K562 (cell line): ENCODE measurements around the gene CD164L2. TPM values are rescaled to one million over a fixed set of nuclear protein-coding genes. Genes with fewer than 3 reads are reported as not detected.

Source experiments
- CBX5 ChIP-seq: IDR thresholded peaks from 2 replicates; pipeline ENCODE4 v1.6.1; 2014; ENCODE audit warnings: low read depth, borderline replicate concordance
- DACH1 ChIP-seq: fragments of 450-650 bp; IDR thresholded peaks from 2 replicates; pipeline ENCODE4 v1.6.1; 2018; ENCODE audit not compliant: partially characterized antibody
- FOSL1 ChIP-seq: fragments of 200-800 bp; sonication (Bioruptor generic); conservative IDR thresholded peaks from 2 replicates; pipeline ENCODE4 v1.6.1; 2016; ENCODE audit warnings: missing genetic modification characterization, missing compliant biosample characterization
- FOXK2 ChIP-seq, 2 experiments: fragments of 450-650 bp; IDR thresholded peaks in 1 of 2; conservative IDR thresholded peaks in 1 of 2; 2 replicates each; pipeline ENCODE4 v1.6.1; 2016; ENCODE audit warnings: low read depth in 2 of 2, mild to moderate bottlenecking in 1 of 2
- HNRNPL ChIP-seq: fragments of 200-400 bp; formaldehyde crosslinking; IDR thresholded peaks from 2 replicates; pipeline ENCODE4 v1.6.1; 2017; ENCODE audit warnings: low read depth, mild to moderate bottlenecking, low read length
- ID3 ChIP-seq, 2 experiments: fragments of 250-450 bp in 1 of 2; fragments of 450-650 bp in 1 of 2; sonication (Bioruptor Pico) in 1 of 2; IDR thresholded peaks; 2 replicates each; pipeline versions ENCODE4 v1.6.1 to v1.8.0; 2016 to 2021; ENCODE audit warnings: mild to moderate bottlenecking in 2 of 2, moderate library complexity in 2 of 2, missing compliant biosample characterization in 1 of 2, missing genetic modification characterization in 1 of 2
- JUND ChIP-seq, 2 experiments: IDR thresholded peaks; 2 replicates in 1 of 2; 3 replicates in 1 of 2; pipeline ENCODE4 v1.6.1; 2011; ENCODE audit warnings: borderline replicate concordance in 2 of 2, low read depth in 2 of 2, low read length in 2 of 2, improper control_type of control experiment in 1 of 2, missing biosample characterization in 1 of 2, missing genetic modification characterization in 1 of 2, missing genetic modification reagents in 1 of 2
- KAT8 ChIP-seq: fragments of 450-650 bp; IDR thresholded peaks from 2 replicates; pipeline ENCODE4 v1.6.1; 2016; ENCODE audit warnings: low read depth, mild to moderate bottlenecking
- KLF1 ChIP-seq: fragments of 450-650 bp; IDR thresholded peaks from 2 replicates; pipeline ENCODE4 v1.6.1; 2016; ENCODE audit warnings: missing genetic modification characterization, missing compliant biosample characterization
- KLF13 ChIP-seq: fragments of 450-650 bp; IDR thresholded peaks from 2 replicates; pipeline ENCODE4 v1.6.1; 2016; ENCODE audit warnings: missing genetic modification characterization, low read depth, mild to moderate bottlenecking, missing compliant biosample characterization, moderate library complexity, borderline replicate concordance
- NFRKB ChIP-seq: fragments of 450-650 bp; IDR thresholded peaks from 2 replicates; pipeline ENCODE4 v1.6.1; 2016; ENCODE audit warnings: low read depth
- NR1H2 ChIP-seq: sonication (generic); formaldehyde crosslinking; IDR thresholded peaks from 2 replicates; pipeline ENCODE4 v1.4.0; 2020; ENCODE audit warnings: mild to moderate bottlenecking, missing genetic modification reagents
- SMAD3 ChIP-seq: fragments of 450-650 bp; formaldehyde crosslinking; conservative IDR thresholded peaks from 2 replicates; pipeline ENCODE4 v1.4.0; 2020; ENCODE audit warnings: mild to moderate bottlenecking
- SMARCA5 ChIP-seq: fragments of 450-650 bp; IDR thresholded peaks from 2 replicates; pipeline ENCODE4 v1.6.1; 2016
- ZBTB43 ChIP-seq: sonication (generic); formaldehyde crosslinking; IDR thresholded peaks from 2 replicates; pipeline ENCODE4 v1.8.0; 2023; ENCODE audit warnings: mild to moderate bottlenecking, missing genetic modification reagents
- ZC3H8 ChIP-seq: fragments of 450-650 bp; IDR thresholded peaks from 2 replicates; pipeline ENCODE4 v1.6.1; 2017
- ZNF24 ChIP-seq: fragments of 450-650 bp; IDR thresholded peaks from 2 replicates; pipeline ENCODE4 v1.6.1; 2016
- ZNF766 ChIP-seq: fragments of 200-800 bp; sonication (Bioruptor generic); conservative IDR thresholded peaks from 2 replicates; pipeline ENCODE4 v1.6.1; 2016; ENCODE audit warnings: missing genetic modification characterization, missing compliant biosample characterization
- polyA plus RNA-seq, 8 experiments: library from polyadenylated mRNA; depleted of rRNA in 4 of 8; stranded (reverse) in 5 of 8; unstranded in 3 of 8; fragments of >200 nt; fragmentation: Nextera tagmentation in 2 of 8; fragmentation: Illumina TruSeq in 1 of 8; extraction: Ambion mirVana in 2 of 8; extraction: Trizol in 1 of 8; gene quantifications; 2 replicates each; pipeline versions ENCODE4 v1.2.1 to v1.2.3, GENCODE V29; 2011 to 2014; ENCODE audit warnings: inconsistent platforms in 1 of 8, missing spikeins in 1 of 8
- total RNA-seq, 7 experiments: library from RNA; depleted of rRNA in 6 of 7; stranded (reverse); fragments of >200 nt in 6 of 7; fragmentation: Illumina TruSeq in 2 of 7; extraction: Trizol in 2 of 7; gene quantifications; 2 replicates each; pipeline versions ENCODE4 v1.2.1 to v1.2.3, GENCODE V29; 2011 to 2021; ENCODE audit warnings: low replicate concordance in 1 of 7
- TF ChIP-seq, protein P1 (sequence below): fragments of 200-800 bp; sonication (Bioruptor generic); IDR thresholded peaks from 2 replicates; pipeline ENCODE4 v1.6.1; 2017; ENCODE audit warnings: missing genetic modification characterization, missing compliant biosample characterization
- TF ChIP-seq, protein P2 (sequence below): fragments of 450-650 bp; formaldehyde crosslinking; IDR thresholded peaks from 2 replicates; pipeline ENCODE4 v1.4.0; 2020; ENCODE audit warnings: mild to moderate bottlenecking, moderate library complexity
- TF ChIP-seq, protein P3 (sequence below), 2 experiments: IDR thresholded peaks; 2 replicates each; pipeline ENCODE4 v1.6.1; 2011; ENCODE audit warnings: borderline replicate concordance in 1 of 2, control low read depth in 1 of 2, low read depth in 1 of 2, low read length in 1 of 2, mild to moderate bottlenecking in 1 of 2, mixed read lengths in 1 of 2, moderate library complexity in 1 of 2; ENCODE audit not compliant: insufficient read depth in 1 of 2, insufficient read length in 1 of 2, poor library complexity in 1 of 2, severe bottlenecking in 1 of 2; ENCODE audit errors: extremely low read depth in 1 of 2

The CD164L2 gene
- total and polyA plus RNA-seq, 9 of the 15 experiments (the other 6 are each of a cell fraction or from before 2014, with no cell fraction given), result 0.08 to 0.92 (median 0.38) TPM; not detected in 1

DNA sequence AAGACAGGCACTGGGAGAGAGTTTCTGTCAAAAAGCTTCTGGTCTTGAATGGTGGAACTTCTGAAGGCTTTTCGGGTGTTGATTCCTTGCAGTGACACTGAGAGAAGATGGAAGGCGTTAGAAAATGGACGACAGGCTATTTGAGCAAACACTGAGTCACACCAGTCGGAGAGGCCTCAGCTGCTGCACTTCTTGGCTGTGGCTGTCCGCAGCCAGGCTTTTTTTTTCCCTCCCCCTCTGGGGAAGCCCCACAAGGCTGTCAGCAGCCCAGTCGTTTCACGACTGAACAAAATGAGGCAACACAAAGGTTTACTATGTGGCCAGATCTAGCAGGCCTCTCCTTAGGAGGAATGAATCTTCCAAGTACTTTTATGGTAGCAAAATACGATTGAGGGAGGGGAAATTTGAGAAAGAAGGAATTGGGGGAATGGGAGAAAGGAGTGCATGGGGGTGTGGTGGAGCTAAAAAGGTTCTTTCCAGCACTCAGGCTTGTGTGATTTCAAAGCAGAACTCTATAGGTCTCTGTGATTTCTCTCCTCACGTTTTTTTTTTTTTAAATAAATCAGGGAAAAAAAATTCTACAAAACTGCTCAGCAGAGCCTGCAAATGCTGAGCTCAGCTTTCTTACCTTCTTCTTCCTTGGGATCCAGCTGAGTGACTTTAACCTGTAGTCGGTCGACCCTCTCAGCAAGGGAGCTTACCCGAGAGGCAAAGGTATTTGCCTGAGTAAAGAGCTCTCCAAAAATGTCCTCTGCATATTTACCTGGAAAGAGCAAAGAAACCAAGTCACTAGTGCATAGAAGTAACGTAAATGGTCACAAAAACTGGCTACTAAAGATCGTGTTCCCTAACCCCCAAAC is 35.4 kb upstream of the CD164L2 start (continued):
- TF ChIP-seq HNRNPL (no peak), SMARCA5 (no peak), KLF13 (tag) (no peak), ZBTB43 (CRISPR knock-in tag) (no peak), FOXK2 (conservative IDR thresholded peaks at IDR 0.05 in 1 of 2, IDR thresholded peaks at IDR 0.05 in 1 of 2; ENCODE audit: low read depth in 2 of 2) (no peak), ZNF766 (CRISPR knock-in tag) (0 out of 2 replicates have a peak, but pooled peaks have one; percentile 14), KLF1 (tag) (no peak), CBX5 (no peak), ZC3H8 (no peak), JUND (IDR thresholded peaks at IDR 0.05; ENCODE audit: borderline replicate concordance, low read depth, low read length) (0 out of 2 replicates have a peak, but pooled peaks have one; percentile 4), JUND (tag; IDR thresholded peaks at IDR 0.05; ENCODE audit: borderline replicate concordance, low read depth, low read length) (no peak; the same call in 2 of the 3 replicates), ID3 (CRISPR knock-in tag; IDR thresholded peaks at IDR 0.05) (no peak), ID3 (tag; IDR thresholded peaks at IDR 0.05) (no peak), NFRKB (no peak), ZNF24 (no peak), FOSL1 (tag) (peak; percentile 65), SMAD3 (CRISPR knock-in tag) (no peak), KAT8 (peak; percentile 78), NR1H2 (CRISPR knock-in tag) (no peak), DACH1 (no peak)
- TF ChIP-seq, protein P1, sequence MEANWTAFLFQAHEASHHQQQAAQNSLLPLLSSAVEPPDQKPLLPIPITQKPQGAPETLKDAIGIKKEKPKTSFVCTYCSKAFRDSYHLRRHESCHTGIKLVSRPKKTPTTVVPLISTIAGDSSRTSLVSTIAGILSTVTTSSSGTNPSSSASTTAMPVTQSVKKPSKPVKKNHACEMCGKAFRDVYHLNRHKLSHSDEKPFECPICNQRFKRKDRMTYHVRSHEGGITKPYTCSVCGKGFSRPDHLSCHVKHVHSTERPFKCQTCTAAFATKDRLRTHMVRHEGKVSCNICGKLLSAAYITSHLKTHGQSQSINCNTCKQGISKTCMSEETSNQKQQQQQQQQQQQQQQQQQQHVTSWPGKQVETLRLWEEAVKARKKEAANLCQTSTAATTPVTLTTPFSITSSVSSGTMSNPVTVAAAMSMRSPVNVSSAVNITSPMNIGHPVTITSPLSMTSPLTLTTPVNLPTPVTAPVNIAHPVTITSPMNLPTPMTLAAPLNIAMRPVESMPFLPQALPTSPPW, result no peak
- TF ChIP-seq, protein P2, sequence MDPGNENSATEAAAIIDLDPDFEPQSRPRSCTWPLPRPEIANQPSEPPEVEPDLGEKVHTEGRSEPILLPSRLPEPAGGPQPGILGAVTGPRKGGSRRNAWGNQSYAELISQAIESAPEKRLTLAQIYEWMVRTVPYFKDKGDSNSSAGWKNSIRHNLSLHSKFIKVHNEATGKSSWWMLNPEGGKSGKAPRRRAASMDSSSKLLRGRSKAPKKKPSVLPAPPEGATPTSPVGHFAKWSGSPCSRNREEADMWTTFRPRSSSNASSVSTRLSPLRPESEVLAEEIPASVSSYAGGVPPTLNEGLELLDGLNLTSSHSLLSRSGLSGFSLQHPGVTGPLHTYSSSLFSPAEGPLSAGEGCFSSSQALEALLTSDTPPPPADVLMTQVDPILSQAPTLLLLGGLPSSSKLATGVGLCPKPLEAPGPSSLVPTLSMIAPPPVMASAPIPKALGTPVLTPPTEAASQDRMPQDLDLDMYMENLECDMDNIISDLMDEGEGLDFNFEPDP (CRISPR knock-in tag), result no peak
- TF ChIP-seq, protein P3, sequence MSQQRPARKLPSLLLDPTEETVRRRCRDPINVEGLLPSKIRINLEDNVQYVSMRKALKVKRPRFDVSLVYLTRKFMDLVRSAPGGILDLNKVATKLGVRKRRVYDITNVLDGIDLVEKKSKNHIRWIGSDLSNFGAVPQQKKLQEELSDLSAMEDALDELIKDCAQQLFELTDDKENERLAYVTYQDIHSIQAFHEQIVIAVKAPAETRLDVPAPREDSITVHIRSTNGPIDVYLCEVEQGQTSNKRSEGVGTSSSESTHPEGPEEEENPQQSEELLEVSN (IDR thresholded peaks at IDR 0.05; ENCODE audit: borderline replicate concordance in 1 of 2, extremely low read depth in 1 of 2, insufficient read depth in 1 of 2, insufficient read length in 1 of 2, low read depth in 1 of 2, low read length in 1 of 2, poor library complexity in 1 of 2, severe bottlenecking in 1 of 2), result no peak
